HG03196 (cell line): ENCODE results near the gene DYNLT2.

ENCODE experiments used
- ATAC-seq: cut with Tn5 transposase; IDR thresholded peaks from one replicate; pipeline ENCODE4 v1.9.1; 2021; ENCODE audit not compliant: unreplicated experiment

Gene DYNLT2

GRCh38 chr6:169751242-169752073 lies at the start of gene DYNLT2, which contains the start of gene ERMARD:
DYNLT2 (minus strand) TSS chr6:169751572; CDS start chr6:169751458, 114 bp downstream.
ERMARD (plus strand) TSS chr6:169751622; CDS start chr6:169751658, 36 bp downstream.
- peak; percentile 96 for ATAC-seq

- ATAC-seq, result no peak
These were observed 49.5 kb upstream of the DYNLT2 start for GRCh38 chr6:169800668-169801395.

GRCh38 chr6:169800116-169800667 lies 48.8 kb upstream of the DYNLT2 start:
- ATAC-seq, result no peak

GRCh38 chr6:169799474-169799926 lies 48.1 kb upstream of the DYNLT2 start:
- no peak for ATAC-seq

- ATAC-seq, result no peak
These were observed 47.5 kb upstream of the DYNLT2 start for GRCh38 chr6:169798764-169799473.

- ATAC-seq, result no peak
These were observed 43.8 kb upstream of the DYNLT2 start for GRCh38 chr6:169795196-169795595.

- ATAC-seq, result no peak
These were observed 43.1 kb upstream of the DYNLT2 start for GRCh38 chr6:169794317-169795055.

- no peak for ATAC-seq
These were observed 42.0 kb upstream of the DYNLT2 start for GRCh38 chr6:169793408-169793807.

GRCh38 chr6:169792306-169793015 lies 41.1 kb upstream of the DYNLT2 start:
- no peak for ATAC-seq

- ATAC-seq, result no peak
These were observed 40.4 kb upstream of the DYNLT2 start for GRCh38 chr6:169791721-169792131.

- peak; percentile 97 for ATAC-seq
These were observed 38.9 kb upstream of the DYNLT2 start for GRCh38 chr6:169789944-169790927.

GRCh38 chr6:169789146-169789943 lies 38.0 kb upstream of the DYNLT2 start:
- ATAC-seq, result no peak

GRCh38 chr6:169788809-169789145 lies 37.4 kb upstream of the DYNLT2 start:
- no peak for ATAC-seq

- ATAC-seq, result no peak
These were observed 36.4 kb upstream of the DYNLT2 start for GRCh38 chr6:169787797-169788196.

GRCh38 chr6:169786349-169786748 lies 35.0 kb upstream of the DYNLT2 start:
- ATAC-seq, result no peak

- no peak for ATAC-seq
These were observed 34.2 kb upstream of the DYNLT2 start for GRCh38 chr6:169785566-169785965.

GRCh38 chr6:169784821-169785340 lies 33.5 kb upstream of the DYNLT2 start:
- no peak for ATAC-seq
